HG03039 (cell line): ENCODE measurements around the gene RARB.

ENCODE experiments used
- ATAC-seq: cut with Tn5 transposase; IDR thresholded peaks from one replicate; pipeline ENCODE4 v1.9.1; 2021; ENCODE audit warnings: mild to moderate bottlenecking, moderate library complexity; ENCODE audit not compliant: unreplicated experiment

The RARB gene

GRCh38 chr3:25447285-25447684 is 19.2 kb downstream of the RARB start:
- no peak for ATAC-seq

- ATAC-seq = no peak
Measured at GRCh38 chr3:25447925-25448324, 19.9 kb downstream of the RARB start.

- ATAC-seq = no peak
Measured at GRCh38 chr3:25448750-25449692, 21.0 kb downstream of the RARB start.

DNA sequence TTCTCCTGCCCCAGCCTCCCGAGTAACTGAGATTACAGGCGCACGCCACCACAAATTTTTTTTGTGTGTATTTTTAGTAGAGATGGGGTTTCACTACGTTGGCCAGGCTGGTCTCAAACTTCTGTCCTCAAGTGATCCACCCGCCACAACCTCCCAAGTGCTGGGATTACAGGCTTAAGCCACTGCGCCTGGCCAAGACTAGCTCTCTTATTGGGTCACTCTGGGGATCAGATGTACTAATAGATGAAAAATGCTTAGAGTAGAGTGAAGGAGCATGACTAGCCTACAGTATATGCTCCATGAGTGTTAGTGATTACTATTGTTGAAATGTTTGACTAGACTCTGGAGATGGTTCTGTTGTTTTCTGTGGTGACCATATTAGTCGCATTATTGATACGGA is 21.8 kb downstream of the RARB start:
- no peak for ATAC-seq

- no peak for ATAC-seq
Measured at GRCh38 chr3:25452192-25452591, 24.1 kb downstream of the RARB start.

DNA sequence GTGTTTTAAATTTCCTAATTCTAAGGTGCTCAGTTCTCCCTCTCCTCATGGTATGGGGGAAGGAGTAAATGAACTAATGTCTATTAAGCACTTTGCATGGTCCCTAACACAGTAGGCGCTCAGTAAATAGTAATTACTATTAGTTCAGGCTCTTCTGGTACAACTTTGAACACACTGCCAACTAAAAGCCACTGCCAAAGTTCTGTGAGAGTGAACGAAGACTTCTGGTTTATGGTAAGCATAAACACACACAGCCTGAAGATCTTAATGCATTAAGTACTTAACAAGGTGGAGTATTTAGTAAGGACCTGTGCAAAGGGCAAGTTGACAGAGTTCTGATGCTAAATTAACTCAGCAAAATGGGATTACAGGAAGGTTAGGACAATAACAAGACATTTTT is 24.7 kb downstream of the RARB start:
- ATAC-seq = no peak

DNA sequence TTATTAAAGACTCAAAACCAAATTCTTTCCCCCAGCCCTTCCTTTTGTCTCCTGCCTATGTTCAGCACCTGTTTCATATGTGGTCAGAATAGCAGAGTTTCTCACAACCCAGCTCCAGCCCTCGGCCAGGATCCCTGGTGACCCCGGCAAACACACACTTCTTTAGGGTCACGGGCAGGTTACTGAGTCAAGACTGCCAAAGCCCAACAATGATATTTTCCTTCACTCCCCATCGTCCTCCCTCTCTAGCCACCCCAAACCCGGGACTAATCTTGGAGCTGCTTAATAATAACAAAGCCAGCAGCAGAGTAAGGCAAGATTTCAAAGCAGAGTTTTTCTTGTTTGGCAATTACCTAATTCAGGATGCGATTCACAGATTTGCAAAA is 25.5 kb downstream of the RARB start:
- no peak for ATAC-seq

DNA sequence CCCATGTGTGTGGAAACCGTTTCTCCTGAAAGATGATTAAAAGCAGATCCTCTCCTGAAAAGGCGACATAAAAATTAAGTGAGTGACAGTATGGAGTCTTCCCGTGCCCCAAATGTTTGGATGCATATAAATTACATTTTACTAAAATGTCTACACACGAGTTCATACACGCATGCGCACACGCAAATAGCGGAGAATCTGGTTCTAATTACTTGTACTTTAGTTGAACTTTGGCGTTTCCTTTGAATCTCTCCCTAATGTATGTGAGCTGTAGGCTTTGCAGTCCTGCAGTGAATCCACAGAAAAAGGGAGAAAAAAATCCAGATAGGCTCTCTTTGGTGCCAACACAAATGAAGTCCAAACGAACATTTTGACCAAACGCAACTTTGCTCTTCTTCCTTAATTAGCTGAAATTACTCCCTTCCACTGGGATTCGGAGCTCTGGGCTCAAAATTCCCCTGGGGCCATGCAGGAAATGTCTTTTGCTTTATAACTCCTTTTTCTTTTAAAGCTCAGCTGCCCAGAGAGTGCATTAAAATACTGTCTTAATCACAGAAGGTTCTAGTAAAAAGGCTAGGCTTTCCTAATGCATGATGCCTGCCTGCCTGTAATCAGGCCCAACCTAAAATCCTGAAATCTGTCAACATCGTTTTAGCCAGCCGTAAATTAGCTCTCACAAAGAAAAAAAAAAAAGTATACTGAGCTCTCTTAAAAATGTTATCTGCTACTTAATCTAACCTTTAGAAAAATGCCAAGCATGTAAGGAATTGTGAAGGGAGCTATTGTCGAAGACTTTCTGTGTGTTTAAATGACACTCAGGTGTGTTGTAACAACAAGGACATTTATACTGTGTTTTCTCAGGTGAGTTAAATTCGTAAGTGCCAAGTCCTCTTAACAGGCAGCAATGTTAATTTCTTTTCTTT is 26.2 kb downstream of the RARB start:
- no peak for ATAC-seq

GRCh38 chr3:25455441-25456132 is 27.5 kb downstream of the RARB start:
- ATAC-seq = no peak

- no peak for ATAC-seq
Measured at GRCh38 chr3:25456723-25457670, 28.9 kb downstream of the RARB start.

DNA sequence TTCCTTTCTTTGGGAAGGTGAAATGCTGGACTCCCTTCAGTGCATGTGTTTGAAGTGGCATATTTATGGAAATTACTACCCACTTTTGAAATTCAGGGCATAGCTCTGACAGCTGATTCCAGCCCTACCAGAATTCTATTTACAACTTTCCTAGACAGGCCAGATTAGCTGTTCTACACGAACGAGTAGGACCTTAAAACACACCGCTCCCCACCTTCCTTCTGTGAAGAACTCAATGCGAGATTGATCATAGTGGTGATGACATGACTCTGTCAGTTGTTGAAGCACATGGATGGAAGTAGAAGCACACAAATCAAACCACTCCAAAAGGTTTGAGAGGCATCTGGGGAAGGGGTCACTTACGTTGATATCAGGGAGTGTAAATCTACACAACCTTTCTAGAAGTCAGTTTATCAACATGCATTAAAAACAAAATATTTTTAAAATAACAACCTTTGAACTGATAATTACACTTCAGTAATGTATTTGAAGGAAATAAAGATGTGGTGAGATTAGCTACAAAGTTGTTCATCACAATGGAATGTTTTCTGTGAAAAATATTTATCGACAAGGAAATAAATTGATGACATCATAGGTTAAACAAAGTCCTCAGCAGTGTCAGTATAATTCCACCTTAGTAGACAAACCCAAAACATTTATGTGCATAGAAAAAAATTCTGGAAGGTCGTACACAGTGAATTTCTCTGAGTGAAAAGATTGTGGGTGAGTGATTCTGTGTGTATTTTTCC is 29.8 kb downstream of the RARB start:
- ATAC-seq = no peak

DNA sequence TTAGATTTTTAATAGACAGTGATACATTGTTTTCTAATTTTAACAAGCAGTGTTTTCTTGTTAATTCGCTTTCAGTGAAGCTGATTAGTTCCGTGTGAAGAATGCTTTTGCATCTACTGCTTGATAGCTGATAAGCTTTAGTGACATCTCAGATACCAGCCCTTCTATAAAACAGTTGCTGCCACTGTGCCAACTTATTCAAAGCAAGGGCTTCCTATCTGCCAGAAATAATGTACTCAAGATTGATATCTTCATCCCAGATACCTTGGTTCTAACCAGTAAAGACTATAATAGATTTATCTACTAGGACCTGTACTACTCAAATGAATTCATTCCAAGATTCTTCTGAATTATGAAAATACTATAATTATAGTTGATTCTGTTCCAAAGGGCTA is 30.4 kb downstream of the RARB start:
- ATAC-seq = no peak

GRCh38 chr3:25460751-25461150 is 32.7 kb downstream of the RARB start:
- peak; percentile 91 for ATAC-seq

GRCh38 chr3:25461946-25462345 is 33.9 kb downstream of the RARB start:
- ATAC-seq = no peak

DNA sequence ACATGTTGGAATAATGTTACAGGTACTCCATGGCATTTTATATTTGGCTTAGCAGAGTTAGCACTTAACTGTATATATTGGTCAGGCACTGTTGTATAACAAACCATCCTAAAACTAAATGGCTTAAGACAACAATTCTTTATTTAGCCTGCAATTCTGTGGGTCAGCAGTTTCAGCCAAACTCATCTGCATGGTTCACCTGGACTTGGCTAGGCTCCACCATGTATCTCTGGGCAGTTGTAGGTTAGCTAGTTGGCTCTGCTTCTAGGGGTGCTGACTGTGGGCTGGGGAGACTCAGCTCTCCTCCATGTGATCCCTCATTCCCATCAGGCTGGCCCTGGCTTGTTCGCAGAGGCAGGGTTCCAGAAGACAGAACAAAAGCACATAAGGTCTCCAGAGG is 34.4 kb downstream of the RARB start:
- ATAC-seq = no peak

DNA sequence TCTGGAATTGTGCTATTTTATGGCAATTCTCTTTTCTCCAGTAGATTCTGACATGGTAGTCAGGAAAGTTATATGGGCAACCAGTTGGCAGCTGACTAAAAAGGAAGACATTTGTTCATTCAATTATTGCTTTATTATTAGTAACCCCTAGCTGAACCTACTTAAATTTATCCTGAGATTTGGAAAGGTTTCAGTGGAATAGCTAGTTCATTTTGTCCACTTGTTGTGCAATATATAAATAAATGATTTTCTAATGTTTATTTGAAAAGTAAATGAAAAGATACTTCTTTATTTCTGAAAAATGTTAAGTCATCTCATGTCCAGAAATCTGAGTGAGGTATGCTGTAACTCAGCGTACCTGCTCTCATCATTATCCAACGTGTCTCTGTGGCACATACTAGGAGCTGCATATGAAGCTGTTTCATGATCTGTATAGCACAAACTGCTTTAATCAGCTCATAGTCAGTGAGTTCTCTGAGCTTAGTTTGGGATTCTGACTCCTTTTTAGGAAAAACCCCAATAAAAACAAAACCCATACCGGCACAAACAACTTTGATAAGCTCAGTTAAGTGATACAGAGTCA is 35.9 kb downstream of the RARB start:
- no peak for ATAC-seq

DNA sequence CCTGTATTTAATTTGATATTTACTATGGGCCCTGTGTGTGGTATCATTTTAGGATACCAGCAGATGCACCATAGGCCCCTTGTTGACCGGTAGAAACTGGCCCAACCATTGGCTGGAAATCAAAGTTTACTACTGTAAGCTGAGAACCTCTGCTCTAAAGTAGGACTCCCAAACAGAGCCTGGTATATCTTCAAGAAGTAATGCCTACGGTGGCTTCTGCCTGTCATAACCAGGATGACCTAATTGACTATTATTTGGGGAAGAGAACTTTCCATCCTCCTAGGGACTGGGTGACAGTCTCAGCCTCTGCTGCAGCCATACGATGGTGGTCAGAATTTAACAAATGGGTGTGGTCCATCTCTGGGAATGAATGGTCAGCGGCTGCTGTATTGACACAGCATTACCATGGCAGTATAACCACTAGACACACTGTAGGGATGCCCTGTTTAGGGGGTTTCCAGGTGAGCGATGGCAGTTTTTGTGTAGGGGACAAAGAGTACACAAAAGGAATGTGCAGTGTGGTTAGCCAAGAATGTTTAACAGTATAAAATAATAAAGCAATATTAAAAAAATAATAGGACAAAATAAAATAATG is 37.3 kb downstream of the RARB start:
- no peak for ATAC-seq

DNA sequence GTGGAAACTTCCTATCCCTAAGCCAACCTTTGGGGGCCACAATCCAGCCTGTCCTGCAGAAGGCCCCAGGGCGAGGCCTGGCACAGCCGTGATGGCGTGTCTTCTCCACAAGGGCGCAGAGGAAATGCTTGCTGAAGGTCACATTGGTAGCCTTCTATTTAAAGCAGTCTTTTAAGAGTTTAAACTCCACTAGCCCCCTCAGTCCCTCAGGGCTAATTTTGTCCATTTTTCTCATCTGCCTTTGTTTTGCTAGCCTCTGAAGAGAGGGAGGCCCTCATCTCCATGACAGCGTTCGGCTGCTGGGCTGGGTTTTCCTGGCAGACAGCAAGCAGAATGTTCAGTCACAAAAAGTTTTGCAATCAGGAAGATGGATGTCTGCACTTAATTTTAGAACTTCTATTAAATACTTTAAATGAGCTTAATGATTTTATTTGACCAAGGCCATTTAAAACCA is 40.8 kb downstream of the RARB start:
- ATAC-seq = no peak

DNA sequence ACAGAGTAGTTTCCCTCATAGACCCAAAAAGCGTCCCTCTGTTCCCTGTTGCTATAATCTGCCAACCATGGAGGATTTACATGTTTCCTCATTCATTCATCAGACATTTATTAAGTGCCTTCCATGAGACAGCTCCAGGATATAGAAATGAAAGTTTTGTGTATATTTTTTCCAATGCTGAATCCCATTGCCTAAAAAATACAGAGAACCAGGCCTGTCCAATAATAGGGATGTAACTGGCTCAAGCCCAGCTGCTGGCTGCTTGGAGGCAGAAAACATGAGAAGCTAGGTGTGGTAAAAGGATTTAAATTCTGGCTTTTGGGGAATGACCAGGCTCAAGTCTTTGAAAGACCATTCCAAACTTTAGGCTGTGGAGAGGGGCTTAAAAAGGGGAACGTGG is 41.5 kb downstream of the RARB start:
- no peak for ATAC-seq
